ENCODE data around the gene BATF2. TPM values are rescaled to one million over a fixed set of nuclear protein-coding genes. Genes with fewer than 3 reads are reported as not detected.

BATF2 gene
- total RNA-seq, 4 donors from 2014 or later, result 1.5 to 3.4 (median 1.6) TPM

GRCh38 chr11:65014726-65015227 lies 18.0 kb upstream of the BATF2 start:
- peak overlapping the region; percentile 94 to 100 (median 98) for H3K27ac ChIP-seq
- WGBS, 2 donors (ENCODE audit: low coverage in 1 of 2), result 74 to 87% methylated on average over 3 to 4 of the region's 23 CpGs
- ATAC-seq, result peak; percentile 7

DNA sequence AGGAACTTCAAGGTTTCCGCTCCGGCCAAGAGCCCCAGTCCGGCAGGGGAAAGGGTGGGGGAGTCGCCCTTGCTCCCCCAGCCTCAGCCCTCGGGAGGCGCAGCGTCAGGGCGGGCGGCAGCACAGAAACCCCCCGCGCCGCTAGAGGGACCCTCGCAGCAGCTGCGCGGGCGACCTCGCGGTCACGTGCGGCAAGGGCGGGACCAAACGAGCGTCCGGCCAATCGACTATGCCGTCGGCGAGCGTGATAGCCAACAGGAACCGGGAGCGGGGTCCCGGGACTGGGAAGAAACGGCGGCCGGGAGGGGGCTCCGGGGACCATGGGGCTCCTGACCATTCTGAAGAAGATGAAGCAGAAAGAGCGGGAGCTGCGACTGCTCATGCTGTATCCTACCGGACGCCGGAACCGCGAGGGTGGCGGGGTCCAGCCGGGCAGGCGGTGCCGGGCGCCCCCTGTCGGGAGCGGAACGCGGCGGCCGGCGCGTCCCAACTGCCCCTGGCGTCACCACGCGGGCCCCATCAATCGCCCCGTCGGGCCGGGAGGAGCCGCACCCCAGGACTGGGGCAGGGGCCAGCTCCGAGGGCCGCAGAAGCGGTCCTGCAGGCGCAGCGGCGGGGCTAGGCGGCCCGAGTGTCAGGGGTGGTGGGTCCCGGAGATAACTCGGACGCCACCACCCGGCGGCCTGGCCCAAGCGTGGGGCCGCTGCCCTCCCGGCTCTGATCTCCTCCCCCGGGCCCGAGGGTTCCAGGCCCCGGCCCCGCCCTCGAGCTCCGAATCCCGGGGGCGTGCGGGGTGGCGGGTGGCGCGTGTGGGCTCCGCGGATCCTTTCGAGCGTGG lies 17.3 kb upstream of the BATF2 start, which contains the start of gene ARL2:
Gene ARL2 (plus strand): TSS at position 273 of the 838 bp plus-strand sequence. CDS start 48 bp downstream, at position 321.
- H3K4me3 ChIP-seq, result peak within 1 kb of the TSS; percentile 55 to 68
- H3K4me1 ChIP-seq, result peaks cover 0 to 41% (median 10%) of the 10 kb centered on the region in 3 donors
- TF ChIP-seq EP300 (IDR thresholded peaks at IDR 0.05) (no peak), POLR2A (IDR thresholded peaks at IDR 0.05) (peak; percentile 41 to 59), CTCF (IDR thresholded peaks at IDR 0.05) (peak in 3 of 4 experiments; percentile 86 to 94 (median 94))
- peak; percentile 93 for ATAC-seq
- peaks cover 0 to 17% of the 10 kb centered on the region in 2 donors for H3K36me3 ChIP-seq
- peak within 1 kb of the TSS; percentile 94 to 100 (median 98) for H3K27ac ChIP-seq
- H3K27me3 ChIP-seq, result no peaks in the 10 kb centered on the region
- no peaks in the 10 kb centered on the region for H3K9me3 ChIP-seq
- 1% methylated on average over 12 of the region's 96 CpGs; no CpG with 5 or more reads in 1 of the 2 donors for WGBS, 2 donors (ENCODE audit: low coverage in 1 of 2)

More at GRCh38 chr11:65014726-65015227, 18.0 kb upstream of the BATF2 start:
- Histone ChIP-seq H3K36me3 (peaks cover 0 to 24% of the 10 kb centered on the region in 2 donors), H3K4me3 (peak overlapping the region; percentile 55 to 68), H3K9me3 (no peaks in the 10 kb centered on the region), H3K27me3 (no peaks in the 10 kb centered on the region), H3K4me1 (peaks cover 0 to 41% (median 10%) of the 10 kb centered on the region in 3 donors)
- no peak for TF ChIP-seq CTCF (IDR thresholded peaks at IDR 0.05)
- no peak for TF ChIP-seq POLR2AphosphoS5 (IDR thresholded peaks at IDR 0.05)
- no peak for TF ChIP-seq EP300 (IDR thresholded peaks at IDR 0.05)
- no peak for TF ChIP-seq POLR2A (IDR thresholded peaks at IDR 0.05)

DNA sequence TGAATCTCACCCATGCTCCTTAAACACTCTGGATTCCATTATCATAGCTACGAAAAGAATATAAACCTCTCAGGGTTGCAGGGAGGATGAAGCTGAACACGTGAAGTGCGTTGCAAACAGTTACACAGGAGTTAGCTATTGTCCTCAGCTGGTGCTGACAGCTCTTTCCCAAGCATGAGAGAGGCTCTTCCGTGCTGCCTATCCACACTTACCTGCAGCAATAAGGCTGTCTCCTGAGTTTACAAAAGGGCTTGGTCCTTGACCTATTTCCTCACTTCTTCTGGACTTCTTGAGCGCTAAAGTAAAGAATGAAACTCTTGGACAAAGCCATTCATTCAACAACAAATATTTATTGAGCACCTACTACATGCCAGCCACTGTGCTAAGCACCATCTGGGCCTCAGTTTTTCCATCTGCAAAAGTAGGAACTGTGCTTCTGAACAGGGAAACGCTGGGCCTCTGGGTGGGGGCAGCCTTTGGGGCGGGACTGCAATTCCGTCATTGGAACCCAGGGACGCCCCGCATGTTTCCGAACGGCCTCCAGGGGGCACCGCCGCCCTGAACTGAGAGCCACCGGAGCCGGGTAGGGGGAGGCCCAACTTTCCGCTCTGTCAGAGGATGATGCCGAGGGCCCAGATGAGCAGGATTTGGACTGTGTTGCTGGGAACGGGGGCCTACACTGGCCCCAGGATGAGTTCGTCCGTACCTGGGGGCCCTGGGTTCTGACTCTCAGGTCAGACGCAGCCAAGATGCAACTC lies 16.5 kb upstream of the BATF2 start:
- Histone ChIP-seq H3K27ac (peak overlapping the region; percentile 94 to 100 (median 98)), H3K4me1 (peaks cover 0 to 41% (median 10%) of the 10 kb centered on the region in 3 donors), H3K27me3 (no peaks in the 10 kb centered on the region), H3K4me3 (peak overlapping the region; percentile 55 to 68), H3K9me3 (no peaks in the 10 kb centered on the region), H3K36me3 (peaks cover 0 to 9% of the 10 kb centered on the region in 2 donors)
- TF ChIP-seq POLR2A (IDR thresholded peaks at IDR 0.05) (peak; percentile 46 to 66), EP300 (IDR thresholded peaks at IDR 0.05) (no peak), POLR2AphosphoS5 (IDR thresholded peaks at IDR 0.05) (peak; percentile 66), CTCF (IDR thresholded peaks at IDR 0.05) (peak; percentile 40 to 87 (median 78))
- WGBS, 2 donors (ENCODE audit: low coverage in 1 of 2), result 33 to 46% methylated on average over 4 to 5 of the region's 22 CpGs
- peak; percentile 93 for ATAC-seq

GRCh38 chr11:65008873-65009272 lies 12.1 kb upstream of the BATF2 start:
- no peak overlapping the region for H3K27ac ChIP-seq
- no peak overlapping the region for H3K4me3 ChIP-seq
- no peaks in the 10 kb centered on the region for H3K36me3 ChIP-seq
- no peak for ATAC-seq
- no peaks in the 10 kb centered on the region for H3K9me3 ChIP-seq
- WGBS, 2 donors (ENCODE audit: low coverage in 1 of 2), result 71% methylated on average over 1 of the region's 2 CpGs; no CpG with 5 or more reads in 1 of the 2 donors
- no peaks in the 10 kb centered on the region for H3K27me3 ChIP-seq
- H3K4me1 ChIP-seq, result peaks cover 0 to 8% (median 3%) of the 10 kb centered on the region in 3 donors
- TF ChIP-seq POLR2AphosphoS5 (IDR thresholded peaks at IDR 0.05) (no peak), POLR2A (IDR thresholded peaks at IDR 0.05) (no peak), CTCF (IDR thresholded peaks at IDR 0.05) (no peak), EP300 (IDR thresholded peaks at IDR 0.05) (no peak)
